HCT116 (cell line): Measurements from ENCODE around the gene CCDC69.

Experiments
- EZH2 ChIP-seq: fragments of 200-600 bp; sonication (generic); IDR thresholded peaks from 2 replicates; pipeline ENCODE4 v1.6.1; 2017; ENCODE audit warnings: antibody characterized with exemption, mixed run types
- SP1 ChIP-seq: IDR thresholded peaks from 2 replicates; pipeline ENCODE4 v1.6.1; 2012; ENCODE audit warnings: low read depth

DNA sequence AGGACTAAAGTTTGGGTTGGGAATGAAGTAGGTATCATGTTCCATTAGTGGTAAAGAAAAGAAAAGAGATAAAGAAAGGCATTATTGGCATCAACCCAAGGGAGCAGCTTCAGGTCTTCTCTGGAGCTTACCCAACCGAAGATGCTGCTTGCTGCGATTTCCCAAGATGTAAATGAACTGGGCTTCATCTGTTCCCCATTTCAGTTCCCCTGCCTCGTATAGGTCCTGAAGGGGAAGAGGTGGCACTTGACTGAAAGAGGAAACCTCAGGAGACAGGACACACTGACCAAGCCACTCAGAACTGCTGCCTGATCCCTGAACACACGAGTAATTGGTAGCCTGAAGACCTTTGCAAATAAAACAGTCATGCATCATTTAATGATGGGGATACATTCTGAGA lies 90.9 kb downstream of the CCDC69 start:
- TF ChIP-seq SP1 (no peak), EZH2 (no peak)
